ENCODE data around the gene ADK.

Gene ADK

DNA sequence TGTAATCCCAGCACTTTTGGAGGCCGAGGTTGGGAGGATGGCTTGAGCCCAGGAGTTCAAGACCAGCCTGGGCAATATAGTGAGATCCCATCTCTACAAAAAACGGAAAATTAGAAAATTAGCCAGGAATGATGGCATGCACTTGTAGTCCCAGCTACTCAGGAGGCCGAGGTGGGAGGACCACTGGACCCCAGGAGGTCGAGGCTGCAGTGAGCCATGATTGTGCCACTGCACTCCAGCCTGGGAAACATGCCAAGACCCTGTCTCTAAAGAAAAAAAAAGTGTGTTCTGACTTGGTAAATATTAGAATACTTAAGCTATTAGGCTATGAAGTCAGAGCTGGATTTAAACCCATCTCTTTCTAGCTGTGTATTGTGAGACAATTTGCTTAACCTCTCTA, 594.4 kb downstream of the ADK start:
- DNase-seq (ENCODE audit: low read depth): no peak

DNA sequence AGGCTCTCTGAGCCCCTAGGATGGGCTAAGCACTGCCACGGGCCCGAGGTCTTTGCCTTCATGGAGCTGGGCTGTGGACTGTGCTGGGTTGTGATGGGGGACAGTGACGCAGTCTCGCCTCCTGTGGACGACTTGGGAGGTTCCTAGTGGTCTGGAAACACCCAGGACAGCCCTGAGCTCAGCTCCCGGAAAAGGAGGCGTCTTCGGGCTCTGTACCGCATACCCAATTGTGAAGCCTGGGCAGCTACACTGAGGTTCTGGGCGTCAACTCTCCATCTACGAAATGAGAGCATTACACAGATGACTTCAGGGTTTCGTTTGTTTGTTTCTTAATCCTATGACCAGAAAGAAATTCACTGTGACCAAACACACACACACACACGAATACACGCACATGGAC, 595.8 kb downstream of the ADK start:
- no peak for DNase-seq (ENCODE audit: low read depth)

DNA sequence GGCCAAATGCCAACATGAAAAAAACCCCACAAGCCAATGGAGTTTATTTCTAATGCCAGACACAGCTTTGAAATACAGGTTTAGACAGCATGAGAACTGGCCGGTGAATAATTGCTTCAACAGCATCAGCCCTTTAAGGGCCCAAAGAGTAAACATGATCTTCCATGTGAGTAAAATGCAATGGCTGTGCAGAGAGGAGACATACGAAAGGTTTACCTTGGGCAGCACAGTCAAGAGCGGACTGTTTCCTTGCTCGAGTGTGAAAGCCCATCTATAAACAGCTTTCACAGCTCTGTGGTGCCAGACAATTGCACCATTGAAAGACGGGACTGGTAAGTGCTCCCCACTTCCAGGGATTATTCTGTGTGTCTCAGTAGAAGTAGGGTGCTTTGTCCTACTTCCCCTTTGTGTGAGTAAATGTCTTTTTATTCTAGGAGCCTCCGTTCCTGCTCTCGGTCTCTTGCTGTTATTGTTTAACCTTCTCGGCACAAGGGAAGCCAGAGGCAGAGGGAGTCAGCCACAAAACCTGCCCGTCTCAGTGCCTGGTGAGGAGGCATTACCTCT, 597.5 kb downstream of the ADK start:
- no peak for DNase-seq (ENCODE audit: low read depth)

DNA sequence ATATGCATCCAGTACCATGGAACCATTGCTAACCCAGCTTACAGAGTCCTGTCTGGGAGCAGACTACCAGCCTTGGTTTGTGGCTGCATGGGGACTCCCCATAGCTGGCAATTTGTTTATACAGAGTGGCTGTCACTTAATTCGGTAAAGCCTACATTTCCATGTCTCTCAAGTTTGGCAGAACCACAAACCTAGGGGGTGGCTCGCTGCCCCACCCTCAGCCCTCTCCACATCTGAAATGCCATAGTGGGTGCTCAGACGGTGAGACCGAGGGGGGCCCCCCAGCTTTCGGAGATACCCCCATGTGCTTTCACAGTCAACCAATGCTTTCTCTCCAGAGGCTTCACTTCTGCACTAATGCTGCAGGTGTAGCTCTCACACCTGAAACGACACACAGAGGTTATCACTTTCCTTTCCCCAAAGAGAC, 599.8 kb downstream of the ADK start:
- DNase-seq (ENCODE audit: low read depth): no peak

DNA sequence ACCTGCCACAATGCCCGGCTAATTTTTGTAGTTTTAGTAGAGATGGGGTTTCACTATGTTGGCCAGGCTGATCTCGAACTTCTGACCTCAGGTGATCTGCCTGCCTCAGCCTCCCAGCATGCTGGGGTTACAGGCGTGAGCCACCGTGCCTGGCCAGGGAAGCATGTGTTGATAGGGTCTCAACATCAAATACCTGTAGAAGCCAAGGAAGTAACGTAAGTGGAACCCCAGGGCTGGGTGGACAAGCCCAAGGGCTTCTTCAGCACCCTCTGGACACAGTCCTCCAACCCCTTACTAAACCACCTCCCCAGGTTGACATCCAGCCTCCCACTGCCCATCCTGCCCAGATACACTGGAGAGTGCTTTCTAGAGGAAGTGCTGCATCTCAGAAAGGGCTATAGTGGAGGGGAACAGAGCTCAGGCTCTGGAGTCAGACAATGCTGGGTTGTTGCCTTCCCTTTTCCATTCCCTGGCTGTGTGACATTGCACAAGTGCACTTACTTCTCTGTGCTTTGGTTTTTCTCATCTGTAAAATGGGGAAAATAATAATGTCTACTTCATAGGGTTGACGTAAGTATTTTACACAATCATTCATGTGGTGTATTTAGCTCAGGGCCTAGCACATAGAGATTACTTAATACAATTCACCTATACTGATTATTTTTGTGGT, 601.5 kb downstream of the ADK start:
- DNase-seq (ENCODE audit: low read depth): no peak

DNA sequence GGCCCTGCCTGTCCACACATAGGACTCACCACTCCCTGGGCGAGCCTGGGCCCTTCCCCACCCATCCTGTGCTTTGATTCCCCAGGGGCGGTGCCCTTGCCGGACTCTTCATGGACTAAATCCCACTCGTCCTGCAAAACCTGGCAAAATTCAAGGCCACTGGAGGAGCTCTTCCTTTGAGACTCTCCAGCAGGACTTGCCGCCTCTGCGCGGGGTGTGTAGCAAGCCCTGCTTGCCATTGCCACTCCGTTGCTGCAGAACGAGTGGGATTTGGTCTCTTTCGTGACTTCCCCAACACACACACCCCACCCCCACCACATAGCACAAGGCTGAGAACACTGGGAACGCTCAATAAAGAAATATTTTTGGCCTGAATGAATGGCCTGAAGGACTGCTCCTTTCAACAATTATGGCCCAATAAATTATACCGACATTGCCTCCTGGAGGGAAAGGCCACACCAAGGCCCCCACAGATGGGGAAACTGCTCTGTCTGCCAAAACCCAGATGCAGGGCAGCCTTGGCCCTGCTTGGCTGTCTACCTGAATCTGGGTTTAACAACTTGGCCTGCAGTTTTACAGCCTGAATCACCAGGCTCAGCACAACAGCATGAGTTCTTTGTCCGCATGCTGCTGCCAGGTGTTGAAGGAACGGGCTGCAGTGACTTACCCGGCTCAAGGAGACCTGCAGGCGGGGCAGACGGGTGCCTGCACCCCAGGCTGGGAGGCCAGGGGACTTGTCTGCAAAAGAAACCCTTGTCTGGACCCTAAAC, 602.6 kb downstream of the ADK start:
- no peak for DNase-seq (ENCODE audit: low read depth)

DNA sequence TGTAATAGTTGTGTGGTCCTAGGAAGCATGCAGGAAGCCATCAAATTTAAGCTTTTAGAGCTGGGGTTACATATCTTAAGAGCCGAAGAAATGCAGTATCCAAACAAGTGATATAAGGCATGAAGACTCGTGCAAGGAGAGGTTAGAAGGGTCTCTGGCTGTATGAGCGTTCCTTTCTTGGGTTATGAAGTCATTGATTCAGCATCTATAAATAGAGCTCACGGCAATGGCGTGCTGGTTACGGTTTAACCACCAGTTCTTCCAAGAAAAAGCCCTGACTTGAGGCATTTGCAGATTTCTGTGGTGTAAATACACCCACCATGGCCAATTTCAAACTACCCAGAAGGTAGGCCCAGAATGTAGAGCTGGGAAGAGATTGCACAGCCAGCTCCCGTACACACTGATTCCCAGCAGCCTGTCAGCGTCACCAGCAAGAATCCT, 603.4 kb downstream of the ADK start:
- no peak for DNase-seq (ENCODE audit: low read depth)

DNA sequence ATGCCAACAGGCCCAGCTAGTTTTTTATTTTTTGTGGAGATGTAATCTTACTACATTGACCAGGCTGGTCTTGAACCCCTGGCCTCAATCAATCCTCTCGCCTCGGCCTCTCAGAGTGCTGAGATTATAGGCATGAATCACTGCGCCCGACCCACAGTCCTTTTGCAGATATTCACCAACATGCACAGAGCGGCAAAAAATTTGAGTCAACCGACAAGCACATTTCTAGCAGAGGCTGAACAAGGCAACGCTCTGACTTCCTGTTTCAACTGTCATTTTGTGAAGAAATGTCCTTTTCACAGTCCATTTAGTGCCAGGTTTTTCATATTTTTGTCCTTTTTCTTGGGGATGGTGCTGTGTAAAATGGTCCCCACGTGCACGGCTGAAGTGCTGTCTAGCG, 604.3 kb downstream of the ADK start:
- no peak for DNase-seq (ENCODE audit: low read depth)
